SK-N-SH (cell line): ENCODE results near the gene MFSD8. TPM values are rescaled to one million over a fixed set of nuclear protein-coding genes. Genes with fewer than 3 reads are reported as not detected.

Source experiments
- CTCF ChIA-PET: fragments of 300-600, 350-600 bp; formaldehyde crosslinking; extraction: SDS; loops from one replicate; lab custom pipeline; 2021; lab: Yijun Ruan, JAX
- POLR2A ChIA-PET: fragments of 350-600 bp; sonication (Branson Sonifier 250); formaldehyde crosslinking; extraction: SDS; loops from one replicate; lab custom pipeline; 2020; ENCODE audit warnings: antibody characterized with exemption, inconsistent platforms; lab: Yijun Ruan, JAX
- DNase-seq: peaks from one replicate; pipeline ENCODE4 v3.0.0; 2012
- H2AFZ ChIP-seq: fragments of 200-600 bp; sonication (generic); 2 replicates; pipeline ENCODE4 v1.8.1; 2016; ENCODE audit warnings: antibody characterized with exemption, mild to moderate bottlenecking, low read depth
- H3F3A ChIP-seq: fragments of 200-600 bp; sonication (generic); replicated peaks from 2 replicates; pipeline ENCODE3; 2016; ENCODE audit warnings: antibody characterized with exemption, mild to moderate bottlenecking; ENCODE audit not compliant: insufficient read depth
- H3K27ac ChIP-seq, 2 experiments: fragments of 200-500 bp in 1 of 2; fragments of 200-600 bp in 1 of 2; sonication (Bioruptor generic) in 1 of 2; sonication (generic), shearing (Covaris generic) in 1 of 2; 2 replicates each; pipeline versions ENCODE4 v1.5.1 to v1.6.1; 2014 to 2016; ENCODE audit warnings: low read depth in 2 of 2, inconsistent platforms in 1 of 2, low read length in 1 of 2, mild to moderate bottlenecking in 1 of 2, mixed read lengths in 1 of 2
- H3K27me3 ChIP-seq: fragments of 200-600 bp; sonication (generic), shearing (Covaris generic); 2 replicates; pipeline ENCODE4 v1.6.1; 2016; ENCODE audit warnings: mixed run types; ENCODE audit not compliant: insufficient read depth
- H3K36me3 ChIP-seq, 2 experiments: fragments of 200-500 bp in 1 of 2; fragments of 200-600 bp in 1 of 2; sonication (Bioruptor generic) in 1 of 2; sonication (generic) in 1 of 2; replicated peaks in 1 of 2; 2 replicates each; pipeline versions ENCODE3 to v1.5.1; 2014 to 2016; ENCODE audit warnings: low read length in 1 of 2, mild to moderate bottlenecking in 1 of 2; ENCODE audit not compliant: insufficient read depth in 2 of 2, control insufficient read depth in 1 of 2
- H3K4me1 ChIP-seq, 2 experiments: fragments of 200-500 bp in 1 of 2; fragments of 200-600 bp in 1 of 2; sonication (Bioruptor generic) in 1 of 2; sonication (generic), shearing (Covaris generic) in 1 of 2; 2 replicates each; pipeline versions ENCODE4 v1.5.1 to v1.6.1; 2014 to 2016; ENCODE audit warnings: low read depth in 1 of 2, low read length in 1 of 2, mixed run types in 1 of 2; ENCODE audit not compliant: insufficient read depth in 2 of 2, control insufficient read depth in 1 of 2
- H3K4me2 ChIP-seq: fragments of 200-600 bp; sonication (generic), shearing (Covaris generic); 2 replicates; pipeline ENCODE4 v1.6.1; 2017; ENCODE audit warnings: mixed run types
- H3K4me3 ChIP-seq, 2 experiments: fragments of 200-500 bp in 1 of 2; fragments of 200-600 bp in 1 of 2; sonication (Bioruptor generic) in 1 of 2; sonication (generic), shearing (Covaris generic) in 1 of 2; 2 replicates each; pipeline versions ENCODE4 v1.5.1 to v1.8.1; 2014 to 2016; ENCODE audit warnings: low read depth in 2 of 2, inconsistent platforms in 1 of 2, low read length in 1 of 2, mild to moderate bottlenecking in 1 of 2, mixed read lengths in 1 of 2, moderate library complexity in 1 of 2
- H3K79me2 ChIP-seq: fragments of 200-600 bp; sonication (generic); 2 replicates; pipeline ENCODE4 v1.8.1; 2017; ENCODE audit warnings: mild to moderate bottlenecking; ENCODE audit not compliant: insufficient read depth
- H3K9ac ChIP-seq: fragments of 200-600 bp; sonication (generic); 2 replicates; pipeline ENCODE4 v1.6.1; 2017; ENCODE audit warnings: mixed run types
- H3K9me2 ChIP-seq: fragments of 200-600 bp; sonication (generic); 2 replicates; pipeline ENCODE4 v1.6.1; 2017; ENCODE audit warnings: mixed run types
- H3K9me3 ChIP-seq: fragments of 200-600 bp; sonication (generic); 2 replicates; pipeline ENCODE4 v1.6.1; 2017; ENCODE audit warnings: mixed run types, mild to moderate bottlenecking, moderate library complexity
- H4K20me1 ChIP-seq: fragments of 200-600 bp; sonication (generic); 2 replicates; pipeline ENCODE4 v1.6.1; 2017; ENCODE audit warnings: mild to moderate bottlenecking, mixed run types; ENCODE audit not compliant: insufficient read depth
- CHD2 ChIP-seq: fragments of 150-350 bp; IDR thresholded peaks from 2 replicates; pipeline ENCODE4 v1.6.1; 2018; ENCODE audit warnings: low read length; ENCODE audit not compliant: partially characterized antibody
- ELF1 ChIP-seq: IDR thresholded peaks from 2 replicates; pipeline ENCODE4 v1.4.0; 2012
- NFIC ChIP-seq: IDR thresholded peaks from 2 replicates; pipeline ENCODE4 v1.4.0; 2012; ENCODE audit warnings: borderline replicate concordance
- RCOR1 ChIP-seq: fragments of 150-350 bp; IDR thresholded peaks from 2 replicates; pipeline ENCODE4 v1.6.1; 2017; ENCODE audit warnings: antibody characterized with exemption, low read length
- RFX5 ChIP-seq: IDR thresholded peaks from 2 replicates; pipeline ENCODE4 v1.6.1; 2012; ENCODE audit warnings: mild to moderate bottlenecking, improper control_type of control experiment, low read length
- SIN3A ChIP-seq: IDR thresholded peaks from 2 replicates; pipeline ENCODE4 v1.6.1; 2012; ENCODE audit warnings: low read depth, mild to moderate bottlenecking, low read length, moderate library complexity, borderline replicate concordance
- SMC3 ChIP-seq: IDR thresholded peaks from 2 replicates; pipeline ENCODE4 v1.6.1; 2012; ENCODE audit warnings: low read depth, low read length, improper control_type of control experiment
- TCF12 ChIP-seq: IDR thresholded peaks from 2 replicates; pipeline ENCODE4 v1.4.0; 2012
- YY1 ChIP-seq: IDR thresholded peaks from 2 replicates; pipeline ENCODE4 v1.4.0; 2012; ENCODE audit warnings: low read depth, mild to moderate bottlenecking
- WGBS: methylation state at CpG from one replicate; pipeline ENCODE4 v1.1.6; 2017; ENCODE audit warnings: low lambda C conversion rate; 5-methylcytosine and 5-hydroxymethylcytosine counted together
- polyA plus RNA-seq, 3 experiments: library from polyadenylated mRNA; depleted of rRNA; stranded (reverse); fragments of >200 nt; gene quantifications; 2 replicates each; pipeline ENCODE4 v1.2.3, GENCODE V29; 2012
- TF ChIP-seq, protein P1 (sequence below): fragments of 150-350 bp; IDR thresholded peaks from 2 replicates; pipeline ENCODE4 v1.6.1; 2016; ENCODE audit warnings: mild to moderate bottlenecking, low read depth, low read length
- TF ChIP-seq, protein P2 (sequence below): IDR thresholded peaks from 2 replicates; pipeline ENCODE4 v1.4.0; 2012; ENCODE audit warnings: low read depth, borderline replicate concordance
- TF ChIP-seq, protein P3 (sequence below): fragments of 150-350 bp; IDR thresholded peaks from 2 replicates; pipeline ENCODE4 v1.6.1; 2017; ENCODE audit warnings: antibody characterized with exemption, low read length, low read depth, borderline replicate concordance
- TF ChIP-seq, protein P4 (sequence below): IDR thresholded peaks from 2 replicates; pipeline ENCODE4 v1.4.0; 2012; ENCODE audit warnings: low read depth, borderline replicate concordance
- TF ChIP-seq, protein P5 (sequence below): fragments of 200-600 bp; sonication (generic); IDR thresholded peaks from 2 replicates; pipeline ENCODE4 v1.6.1; 2017; ENCODE audit warnings: antibody characterized with exemption, mild to moderate bottlenecking, moderate library complexity

MFSD8 gene
- polyA plus RNA-seq, 1 of the 3 experiments (the other 2 are of a cell fraction), result 7.5 TPM

DNA sequence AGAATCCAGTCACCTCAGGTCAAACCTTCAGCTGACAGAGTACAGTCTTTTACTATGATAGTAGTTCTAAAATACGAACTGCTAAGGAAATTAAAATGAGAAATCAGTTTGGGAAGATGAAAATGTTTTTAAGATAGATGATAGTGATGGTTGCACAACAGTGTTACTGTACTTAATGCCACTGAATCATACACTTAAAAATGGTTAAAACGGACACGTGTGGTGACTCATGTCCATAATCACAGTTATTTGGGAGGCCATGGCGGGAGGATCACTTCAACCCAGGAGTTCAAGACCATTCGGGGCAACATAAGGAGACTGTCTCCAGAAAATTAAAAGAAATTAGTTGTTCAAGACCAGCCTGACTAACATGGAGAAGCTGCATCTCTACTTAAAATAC lies 41.6 kb upstream of the MFSD8 start:
- DNase-seq, result no peak
- 88% methylated on average over 5 of the region's 5 CpGs for WGBS
- POLR2A ChIA-PET, result no interaction called here

More for the DNA sequence above, 41.6 kb upstream of the MFSD8 start:
- Histone ChIP-seq H3F3A (peaks cover 1% of the 10 kb centered on the region), H3K9me2 (no peaks in the 10 kb centered on the region), H4K20me1 (no peaks in the 10 kb centered on the region), H3K4me1 (no peaks in the 10 kb centered on the region), H3K4me2 (no peak overlapping the region), H3K9ac (no peak overlapping the region), H3K79me2 (no peaks in the 10 kb centered on the region), H3K27ac (no peak overlapping the region), H2AFZ (no peak overlapping the region), H3K36me3 (peaks cover 0 to 10% of the 10 kb centered on the region in 2 experiments), H3K9me3 (no peaks in the 10 kb centered on the region), H3K4me3 (no peak overlapping the region), H3K27me3 (no peaks in the 10 kb centered on the region)
- CTCF ChIA-PET, result no interaction called here
- no peak for TF ChIP-seq CHD2
- TF ChIP-seq, protein P1, sequence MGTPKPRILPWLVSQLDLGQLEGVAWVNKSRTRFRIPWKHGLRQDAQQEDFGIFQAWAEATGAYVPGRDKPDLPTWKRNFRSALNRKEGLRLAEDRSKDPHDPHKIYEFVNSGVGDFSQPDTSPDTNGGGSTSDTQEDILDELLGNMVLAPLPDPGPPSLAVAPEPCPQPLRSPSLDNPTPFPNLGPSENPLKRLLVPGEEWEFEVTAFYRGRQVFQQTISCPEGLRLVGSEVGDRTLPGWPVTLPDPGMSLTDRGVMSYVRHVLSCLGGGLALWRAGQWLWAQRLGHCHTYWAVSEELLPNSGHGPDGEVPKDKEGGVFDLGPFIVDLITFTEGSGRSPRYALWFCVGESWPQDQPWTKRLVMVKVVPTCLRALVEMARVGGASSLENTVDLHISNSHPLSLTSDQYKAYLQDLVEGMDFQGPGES, result no peak
- TF ChIP-seq, protein P2, sequence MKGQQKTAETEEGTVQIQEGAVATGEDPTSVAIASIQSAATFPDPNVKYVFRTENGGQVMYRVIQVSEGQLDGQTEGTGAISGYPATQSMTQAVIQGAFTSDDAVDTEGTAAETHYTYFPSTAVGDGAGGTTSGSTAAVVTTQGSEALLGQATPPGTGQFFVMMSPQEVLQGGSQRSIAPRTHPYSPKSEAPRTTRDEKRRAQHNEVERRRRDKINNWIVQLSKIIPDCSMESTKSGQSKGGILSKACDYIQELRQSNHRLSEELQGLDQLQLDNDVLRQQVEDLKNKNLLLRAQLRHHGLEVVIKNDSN, result no peak
- TF ChIP-seq RCOR1, result no peak
- no peak for TF ChIP-seq RFX5
- TF ChIP-seq SMC3, result no peak
- TF ChIP-seq TCF12, result no peak
- no peak for TF ChIP-seq SIN3A
- no peak for TF ChIP-seq YY1
- TF ChIP-seq ELF1, result no peak
- TF ChIP-seq, protein P3, sequence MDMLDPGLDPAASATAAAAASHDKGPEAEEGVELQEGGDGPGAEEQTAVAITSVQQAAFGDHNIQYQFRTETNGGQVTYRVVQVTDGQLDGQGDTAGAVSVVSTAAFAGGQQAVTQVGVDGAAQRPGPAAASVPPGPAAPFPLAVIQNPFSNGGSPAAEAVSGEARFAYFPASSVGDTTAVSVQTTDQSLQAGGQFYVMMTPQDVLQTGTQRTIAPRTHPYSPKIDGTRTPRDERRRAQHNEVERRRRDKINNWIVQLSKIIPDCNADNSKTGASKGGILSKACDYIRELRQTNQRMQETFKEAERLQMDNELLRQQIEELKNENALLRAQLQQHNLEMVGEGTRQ, result no peak
- TF ChIP-seq, protein P4, sequence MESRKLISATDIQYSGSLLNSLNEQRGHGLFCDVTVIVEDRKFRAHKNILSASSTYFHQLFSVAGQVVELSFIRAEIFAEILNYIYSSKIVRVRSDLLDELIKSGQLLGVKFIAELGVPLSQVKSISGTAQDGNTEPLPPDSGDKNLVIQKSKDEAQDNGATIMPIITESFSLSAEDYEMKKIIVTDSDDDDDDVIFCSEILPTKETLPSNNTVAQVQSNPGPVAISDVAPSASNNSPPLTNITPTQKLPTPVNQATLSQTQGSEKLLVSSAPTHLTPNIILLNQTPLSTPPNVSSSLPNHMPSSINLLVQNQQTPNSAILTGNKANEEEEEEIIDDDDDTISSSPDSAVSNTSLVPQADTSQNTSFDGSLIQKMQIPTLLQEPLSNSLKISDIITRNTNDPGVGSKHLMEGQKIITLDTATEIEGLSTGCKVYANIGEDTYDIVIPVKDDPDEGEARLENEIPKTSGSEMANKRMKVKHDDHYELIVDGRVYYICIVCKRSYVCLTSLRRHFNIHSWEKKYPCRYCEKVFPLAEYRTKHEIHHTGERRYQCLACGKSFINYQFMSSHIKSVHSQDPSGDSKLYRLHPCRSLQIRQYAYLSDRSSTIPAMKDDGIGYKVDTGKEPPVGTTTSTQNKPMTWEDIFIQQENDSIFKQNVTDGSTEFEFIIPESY, result no peak
- TF ChIP-seq NFIC, result no peak
- TF ChIP-seq, protein P5, sequence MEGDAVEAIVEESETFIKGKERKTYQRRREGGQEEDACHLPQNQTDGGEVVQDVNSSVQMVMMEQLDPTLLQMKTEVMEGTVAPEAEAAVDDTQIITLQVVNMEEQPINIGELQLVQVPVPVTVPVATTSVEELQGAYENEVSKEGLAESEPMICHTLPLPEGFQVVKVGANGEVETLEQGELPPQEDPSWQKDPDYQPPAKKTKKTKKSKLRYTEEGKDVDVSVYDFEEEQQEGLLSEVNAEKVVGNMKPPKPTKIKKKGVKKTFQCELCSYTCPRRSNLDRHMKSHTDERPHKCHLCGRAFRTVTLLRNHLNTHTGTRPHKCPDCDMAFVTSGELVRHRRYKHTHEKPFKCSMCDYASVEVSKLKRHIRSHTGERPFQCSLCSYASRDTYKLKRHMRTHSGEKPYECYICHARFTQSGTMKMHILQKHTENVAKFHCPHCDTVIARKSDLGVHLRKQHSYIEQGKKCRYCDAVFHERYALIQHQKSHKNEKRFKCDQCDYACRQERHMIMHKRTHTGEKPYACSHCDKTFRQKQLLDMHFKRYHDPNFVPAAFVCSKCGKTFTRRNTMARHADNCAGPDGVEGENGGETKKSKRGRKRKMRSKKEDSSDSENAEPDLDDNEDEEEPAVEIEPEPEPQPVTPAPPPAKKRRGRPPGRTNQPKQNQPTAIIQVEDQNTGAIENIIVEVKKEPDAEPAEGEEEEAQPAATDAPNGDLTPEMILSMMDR, result no peak
